Measurements from ENCODE around the gene TTC33.
"Not testable (repeated sequence)": the region's sequence is repeated elsewhere in the genome, so short reads cannot be mapped to it uniquely, and the experiment has no call there.

Gene TTC33

DNA sequence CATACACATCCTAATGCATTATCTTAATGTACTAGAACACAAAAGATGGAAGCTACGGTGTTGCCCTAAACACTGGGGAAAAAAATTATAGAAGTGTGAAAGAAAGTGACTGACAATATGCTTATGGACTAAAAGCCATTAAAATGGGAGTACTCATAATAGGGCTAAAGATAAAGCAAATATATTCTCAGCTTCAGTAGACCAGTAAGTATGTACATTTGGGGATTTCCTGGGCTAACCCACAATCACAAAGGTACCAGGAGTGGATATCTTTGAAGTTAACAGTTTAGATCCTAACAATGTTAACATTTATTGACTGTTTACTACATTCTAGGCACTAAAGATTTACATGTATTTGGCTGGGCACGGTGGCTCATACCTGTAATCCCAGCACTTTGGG lies 39.2 kb downstream of the TTC33 start:
- no peak for DNase-seq (ENCODE audit: low spot score)

DNA sequence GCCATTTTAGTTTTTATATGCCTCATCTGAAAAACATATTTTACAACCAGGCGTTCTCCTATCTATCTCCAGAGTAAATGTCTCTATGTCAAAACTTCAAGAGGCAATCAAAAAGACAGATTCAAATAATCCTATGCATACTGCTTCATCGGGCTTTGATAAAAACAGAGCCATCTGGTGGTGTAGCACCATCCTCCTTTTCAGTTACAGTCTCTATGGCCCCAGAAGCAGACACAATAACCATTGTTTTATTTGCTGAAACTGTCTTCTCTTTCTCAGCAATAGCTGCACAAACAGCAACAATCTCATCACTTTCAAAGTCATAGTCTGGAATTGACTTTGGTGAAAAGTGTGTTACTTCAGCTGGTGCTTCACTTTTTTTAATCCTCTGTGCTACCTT lies 39.8 kb downstream of the TTC33 start:
- DNase-seq (ENCODE audit: low spot score) = no peak

DNA sequence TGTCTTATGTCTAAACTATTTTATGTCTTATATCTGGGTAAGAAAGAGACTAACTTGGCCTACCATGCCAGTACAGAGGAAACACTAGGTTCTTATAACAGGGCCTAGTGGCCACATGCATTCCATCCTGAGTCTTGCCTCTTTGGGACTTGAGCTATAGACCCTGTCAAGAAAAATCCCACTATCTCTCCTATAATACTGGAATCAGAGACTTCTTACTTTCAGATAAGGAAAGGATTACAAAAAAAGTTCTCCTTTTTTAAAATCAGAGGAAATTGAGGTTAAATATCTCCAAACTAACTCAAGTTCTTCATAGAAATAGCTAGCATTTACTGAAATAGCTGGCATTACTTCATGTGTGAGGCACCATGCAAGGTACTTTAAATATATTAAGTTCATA lies 41.8 kb downstream of the TTC33 start:
- no peak for DNase-seq (ENCODE audit: low spot score)

DNA sequence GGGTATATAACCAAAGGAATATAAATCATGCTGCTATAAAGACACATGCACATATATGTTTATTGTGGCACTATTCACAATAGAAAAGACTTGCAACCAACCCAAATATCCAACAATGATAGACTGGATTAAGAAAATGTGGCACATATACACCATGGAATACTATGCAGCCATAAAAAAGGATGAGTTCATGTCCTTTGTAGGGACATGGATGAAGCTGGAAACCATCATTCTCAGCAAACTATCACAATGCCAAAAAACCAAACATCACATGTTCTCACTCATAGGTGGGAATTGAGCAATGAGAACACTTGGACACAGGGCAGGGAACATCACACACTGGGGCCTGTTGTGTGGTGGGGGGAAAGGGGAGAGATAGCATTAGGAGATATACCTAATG lies 45.2 kb downstream of the TTC33 start:
- DNase-seq (ENCODE audit: low spot score) = not testable (repeated sequence)

DNA sequence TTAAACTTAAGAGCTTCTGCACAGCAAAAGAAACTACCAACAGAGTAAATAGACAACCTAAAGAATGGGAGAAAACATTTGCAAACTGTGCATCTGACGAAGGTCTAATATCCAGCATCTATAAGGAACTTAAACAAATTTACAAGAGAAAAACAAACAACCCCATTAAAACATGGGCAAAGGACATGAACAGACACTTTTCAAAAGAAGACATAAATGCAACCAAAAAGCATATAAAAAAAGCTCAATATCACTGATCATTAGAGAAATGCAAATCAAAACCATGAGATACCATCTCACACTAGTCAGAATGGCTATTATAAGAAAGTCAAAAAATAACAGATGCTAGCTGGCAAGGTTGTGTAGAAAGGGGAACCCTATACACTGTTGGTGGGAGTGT lies 50.3 kb downstream of the TTC33 start:
- not testable (repeated sequence) for DNase-seq (ENCODE audit: low spot score)

DNA sequence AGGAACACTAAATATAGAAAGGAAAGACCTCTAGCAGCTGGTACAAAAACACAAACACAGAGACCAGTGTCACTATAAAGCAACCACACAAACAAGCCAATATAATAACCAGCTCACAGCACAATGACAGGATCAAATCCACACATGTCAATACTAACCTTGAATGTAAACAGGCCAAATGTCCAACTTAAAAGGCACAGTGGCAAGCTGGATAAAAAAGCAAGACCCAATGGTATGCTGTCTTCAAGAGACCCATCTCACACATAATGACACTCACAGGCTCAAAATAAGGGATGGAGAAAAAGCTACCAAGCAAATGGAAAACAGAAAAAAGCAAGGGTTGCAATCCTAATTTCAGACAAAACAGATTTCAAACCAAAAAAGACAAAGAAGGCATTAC lies 53.7 kb downstream of the TTC33 start:
- not testable (repeated sequence) for DNase-seq (ENCODE audit: low spot score)

DNA sequence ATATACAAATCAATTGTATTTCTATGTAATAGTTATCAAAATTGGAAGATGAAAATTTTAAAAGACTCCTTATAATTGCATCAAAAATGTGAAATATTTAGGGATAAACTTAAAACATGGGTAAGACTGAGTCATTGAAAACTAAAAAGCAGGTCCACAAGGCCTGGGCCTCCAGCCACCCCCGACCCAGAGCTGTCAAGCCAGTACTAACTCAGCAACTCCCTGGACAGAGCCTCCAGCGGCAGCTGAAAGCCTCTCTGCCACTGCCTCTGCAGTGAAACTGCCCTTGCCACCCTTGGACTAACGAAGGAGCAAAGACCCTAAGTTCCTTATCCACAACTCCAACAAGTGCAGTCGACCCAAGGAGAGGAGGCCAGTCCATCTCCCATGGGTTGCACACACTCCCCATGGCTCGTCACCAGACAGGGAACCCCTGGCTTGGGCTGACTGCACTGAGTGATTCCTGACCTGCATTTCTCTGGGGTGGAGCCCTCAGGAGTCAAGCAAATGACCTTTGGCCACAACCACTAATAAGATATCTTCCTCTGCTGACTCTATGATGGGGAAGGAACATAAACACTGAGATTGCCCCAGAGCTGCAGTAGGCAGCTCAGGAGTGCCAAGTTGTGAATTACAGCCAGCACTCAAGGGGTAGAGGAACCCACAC lies 55.5 kb downstream of the TTC33 start:
- no peak for DNase-seq (ENCODE audit: low spot score)

DNA sequence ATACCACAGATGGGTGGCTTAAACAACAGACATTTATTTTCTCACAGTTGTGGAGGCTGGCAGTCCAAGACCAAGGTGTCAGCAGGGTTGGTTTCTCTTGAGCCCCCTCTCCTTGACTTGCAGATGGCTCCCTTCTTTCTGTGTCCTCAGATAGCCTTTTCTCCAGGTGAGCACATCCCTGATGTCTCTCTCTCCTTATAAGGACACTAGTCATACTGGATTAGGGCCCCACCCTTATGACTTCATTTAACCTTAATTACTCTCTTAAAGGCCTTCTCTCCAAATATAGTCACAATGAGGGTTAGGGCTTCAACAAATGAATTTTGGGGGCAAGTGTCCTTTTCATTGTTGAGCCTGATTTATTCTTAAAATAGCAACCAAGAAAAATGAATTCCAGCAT lies 61.3 kb downstream of the TTC33 start:
- no peak for DNase-seq (ENCODE audit: low spot score)

DNA sequence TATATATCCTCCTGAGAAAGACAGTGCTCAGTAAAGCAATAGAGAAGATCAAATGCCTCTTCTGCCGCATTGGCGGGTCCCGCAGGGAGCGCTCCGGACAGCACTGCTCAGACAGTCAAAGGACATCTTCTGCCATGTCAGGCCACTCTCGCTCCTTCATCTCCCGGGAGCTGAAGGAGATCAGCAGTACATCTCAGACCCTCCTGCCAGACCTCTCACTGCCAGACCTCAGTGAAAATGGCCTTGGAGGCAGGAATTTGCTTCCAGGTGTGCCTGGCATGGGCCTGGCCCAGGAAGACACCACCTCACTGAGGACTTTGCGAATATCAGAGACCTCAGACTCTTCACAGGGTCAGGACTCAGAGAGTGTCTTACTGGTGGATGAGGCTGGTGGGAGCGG lies 63.9 kb downstream of the TTC33 start:
- no peak for DNase-seq (ENCODE audit: low spot score)

DNA sequence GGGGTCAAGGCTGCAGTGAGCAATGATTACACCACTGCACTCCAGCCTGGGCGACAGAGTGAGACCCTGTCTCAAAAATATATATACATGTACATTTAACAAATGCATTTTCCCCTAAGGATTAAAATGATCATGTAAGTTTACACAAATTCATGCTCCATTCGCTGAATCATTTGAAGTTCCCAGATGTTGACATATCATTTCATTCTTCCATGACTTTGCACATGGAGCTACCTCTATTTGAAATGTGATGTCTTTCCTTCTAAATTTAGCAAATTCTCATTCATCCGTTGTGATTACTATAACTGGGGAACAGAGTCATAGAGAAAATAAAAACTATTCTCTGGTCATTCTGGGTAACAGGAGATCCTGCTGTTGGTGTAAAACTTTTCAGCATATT lies 65.5 kb downstream of the TTC33 start:
- DNase-seq (ENCODE audit: low spot score) = no peak

DNA sequence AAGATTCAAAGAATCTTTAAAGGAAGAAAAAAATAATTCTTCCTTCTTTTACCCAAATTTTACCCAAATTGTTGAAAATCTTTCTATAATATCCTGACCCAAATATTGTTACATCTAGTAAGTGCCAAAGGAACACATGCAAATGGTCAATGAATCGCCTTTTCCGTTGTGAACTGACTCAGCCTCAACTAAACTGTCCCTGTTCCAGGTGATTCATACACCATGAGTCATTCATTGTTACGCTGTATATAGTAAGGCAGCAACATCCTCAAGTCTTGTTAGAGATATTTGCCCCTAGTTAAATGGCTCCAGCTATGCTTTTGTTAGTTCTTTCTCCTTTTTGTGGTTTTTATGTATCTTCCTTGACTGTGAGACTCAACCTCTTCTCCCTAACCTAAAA lies 66.3 kb downstream of the TTC33 start:
- peak; percentile 80 for DNase-seq (ENCODE audit: low spot score)

DNA sequence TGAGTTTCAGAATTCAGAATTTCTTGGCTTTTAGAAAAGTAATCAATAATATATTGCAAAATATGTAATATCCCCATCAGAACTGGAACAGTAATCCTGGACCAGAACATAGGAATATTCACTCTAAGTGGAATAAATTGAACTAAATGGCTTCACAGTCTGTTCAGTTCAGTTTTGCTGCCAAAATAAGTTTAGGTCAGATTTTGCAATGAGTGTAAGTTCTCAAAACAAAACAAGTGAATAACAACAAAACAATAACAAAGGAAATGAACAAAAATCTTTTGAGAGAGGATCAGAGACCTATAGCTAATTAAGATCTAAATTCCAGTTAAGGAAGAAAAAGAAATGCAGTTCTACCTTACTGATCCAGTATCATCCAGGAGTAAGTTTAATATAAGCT lies 66.8 kb downstream of the TTC33 start:
- no peak for DNase-seq (ENCODE audit: low spot score)

DNA sequence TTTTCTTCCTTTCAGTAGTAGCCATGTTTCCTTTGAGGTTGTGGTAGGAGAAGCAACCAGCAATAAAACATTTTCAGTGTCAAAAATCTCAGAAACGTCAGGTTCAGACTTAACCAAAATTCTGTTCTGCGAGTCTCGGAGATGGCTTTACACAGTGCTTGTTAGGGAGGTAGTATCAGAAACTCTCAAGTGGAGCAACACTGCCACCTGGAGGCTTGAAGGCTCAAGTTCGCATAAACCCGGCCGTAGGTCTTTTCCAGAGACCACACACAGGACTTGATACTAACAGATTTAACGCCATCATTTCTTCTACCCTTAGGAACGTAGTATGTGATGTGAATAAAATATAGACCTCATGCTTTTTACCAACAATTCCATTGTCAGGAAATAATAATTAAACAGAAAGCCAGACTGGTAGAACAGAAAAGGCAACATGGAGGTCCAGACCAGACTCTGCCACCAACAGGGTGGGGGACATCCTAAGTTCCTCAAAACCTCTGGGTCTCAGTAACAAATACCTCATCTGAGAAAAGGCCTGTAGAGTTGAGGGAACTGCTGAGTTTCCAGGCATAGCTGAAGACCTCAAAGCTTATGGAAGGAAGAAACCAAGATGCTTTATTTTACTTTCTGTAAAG lies 67.5 kb downstream of the TTC33 start:
- DNase-seq (ENCODE audit: low spot score) = peak; percentile 72

DNA sequence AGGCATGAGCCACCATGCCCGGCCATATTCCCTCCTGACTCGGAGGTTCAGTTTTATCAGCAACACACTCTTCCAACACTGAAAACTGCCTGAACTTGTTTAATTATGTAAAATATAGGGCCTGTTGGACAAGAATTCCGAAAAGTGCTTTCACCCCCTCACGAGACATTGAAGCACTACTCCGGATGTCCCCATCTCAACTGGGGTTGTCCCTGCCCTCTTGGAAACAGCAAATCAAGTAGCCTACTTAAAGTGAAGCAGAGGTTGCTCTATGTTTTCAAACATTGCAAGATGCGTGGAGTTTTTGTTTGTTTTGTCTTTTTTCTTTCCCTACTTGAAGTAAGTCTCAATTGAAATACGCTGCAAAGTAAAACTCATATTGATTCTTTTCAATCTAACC lies 68.4 kb downstream of the TTC33 start:
- no peak for DNase-seq (ENCODE audit: low spot score)

DNA sequence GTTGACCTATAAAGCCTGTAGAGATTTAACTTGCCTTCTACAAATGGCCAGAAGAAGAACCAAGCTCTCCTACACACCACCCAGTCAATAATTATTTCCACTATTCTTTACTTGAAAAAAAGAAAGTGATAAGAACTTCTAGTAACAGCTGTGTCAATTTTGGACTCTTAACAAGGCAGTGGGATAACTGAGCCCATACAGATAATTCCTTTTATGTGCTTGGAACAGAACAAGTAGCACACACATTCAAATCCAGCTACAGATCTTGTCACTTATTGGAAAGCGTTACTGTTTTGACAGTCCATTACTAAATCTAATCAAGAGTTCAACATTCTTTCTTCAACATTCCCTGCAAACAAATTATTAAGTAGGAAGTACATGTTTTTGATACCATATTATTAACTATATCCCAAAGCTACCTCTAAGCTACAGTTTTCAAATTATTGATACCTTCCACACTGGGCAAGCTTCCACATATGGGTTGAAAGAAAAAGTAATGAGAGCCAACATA lies 69.7 kb downstream of the TTC33 start:
- no peak for DNase-seq (ENCODE audit: low spot score)

DNA sequence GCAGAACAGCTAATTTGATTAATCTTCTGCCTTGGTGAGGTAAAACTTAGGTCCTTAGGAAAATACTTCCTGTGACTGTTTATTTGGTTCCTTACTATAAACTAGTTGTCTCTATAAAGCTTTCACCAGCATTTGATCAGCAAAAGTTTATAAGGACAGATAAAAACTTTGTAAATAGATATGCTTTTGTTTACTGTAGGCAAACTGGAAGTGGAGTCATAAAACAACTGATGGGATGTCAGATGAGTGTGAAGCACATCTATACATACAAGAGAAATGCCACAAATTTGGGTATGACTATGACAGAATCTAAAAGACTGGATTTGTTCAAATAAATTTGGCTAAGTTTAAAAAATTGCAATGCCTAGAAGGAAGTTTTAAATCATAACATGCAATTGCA lies 70.6 kb downstream of the TTC33 start:
- no peak for DNase-seq (ENCODE audit: low spot score)

DNA sequence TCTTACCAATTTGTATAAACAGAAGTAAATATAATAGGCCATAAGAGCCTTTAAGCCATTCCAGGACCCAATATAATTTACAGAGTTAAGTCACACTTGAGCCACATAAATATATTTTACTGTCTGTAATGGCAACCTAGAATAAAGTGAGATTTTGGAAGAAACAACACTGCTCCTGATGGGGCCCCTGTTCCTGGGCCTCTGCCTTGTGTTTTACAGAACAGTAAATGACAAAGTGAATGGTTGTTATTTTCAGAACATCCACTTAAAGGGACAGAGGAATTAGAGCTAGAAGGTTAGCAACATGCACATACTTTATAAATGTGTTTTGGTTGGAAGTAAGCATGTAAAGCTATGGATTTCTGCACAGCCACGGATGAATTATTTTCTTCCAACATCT lies 72.5 kb downstream of the TTC33 start:
- no peak for DNase-seq (ENCODE audit: low spot score)

DNA sequence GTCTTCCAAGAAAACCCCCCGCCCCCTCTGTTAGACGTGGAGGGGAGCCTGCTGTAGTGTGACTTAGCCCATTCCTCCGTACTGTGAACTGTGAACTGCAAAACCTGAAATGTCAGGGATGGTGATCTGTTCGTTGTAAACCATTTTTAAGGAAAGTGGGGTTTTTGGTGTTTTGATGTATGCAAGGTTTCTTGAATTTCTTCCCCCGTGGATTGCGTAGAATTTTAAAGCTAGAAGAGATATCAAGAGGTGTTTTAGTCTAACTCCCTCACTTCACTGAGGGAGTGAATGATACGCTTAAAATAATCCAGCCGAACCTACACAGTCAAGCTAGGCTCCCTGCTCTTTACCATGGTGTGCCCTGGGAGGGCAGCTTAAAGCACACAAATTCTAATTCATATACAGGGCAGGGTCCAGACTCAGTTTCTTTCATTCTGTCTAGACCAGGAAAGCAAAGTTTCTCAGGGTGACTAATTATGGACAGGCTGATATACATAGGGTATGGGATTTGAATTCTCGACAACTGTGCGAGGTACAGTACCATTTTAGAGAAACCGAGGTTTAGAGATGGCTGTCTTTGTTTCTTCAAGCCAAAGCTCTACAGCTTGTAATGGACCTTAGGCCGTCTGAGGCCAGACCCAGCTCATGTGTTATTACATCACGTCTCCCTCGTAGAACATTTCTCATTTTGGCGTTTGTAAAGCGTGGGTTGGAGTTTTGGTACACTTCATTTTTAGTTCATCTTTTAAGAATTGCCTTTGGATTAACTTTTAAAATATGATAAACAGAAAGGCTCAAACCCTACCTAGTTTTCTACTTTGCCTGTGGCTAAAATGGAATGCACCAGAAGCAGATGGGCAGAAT lies 73.4 kb downstream of the TTC33 start:
- no peak for DNase-seq (ENCODE audit: low spot score)

DNA sequence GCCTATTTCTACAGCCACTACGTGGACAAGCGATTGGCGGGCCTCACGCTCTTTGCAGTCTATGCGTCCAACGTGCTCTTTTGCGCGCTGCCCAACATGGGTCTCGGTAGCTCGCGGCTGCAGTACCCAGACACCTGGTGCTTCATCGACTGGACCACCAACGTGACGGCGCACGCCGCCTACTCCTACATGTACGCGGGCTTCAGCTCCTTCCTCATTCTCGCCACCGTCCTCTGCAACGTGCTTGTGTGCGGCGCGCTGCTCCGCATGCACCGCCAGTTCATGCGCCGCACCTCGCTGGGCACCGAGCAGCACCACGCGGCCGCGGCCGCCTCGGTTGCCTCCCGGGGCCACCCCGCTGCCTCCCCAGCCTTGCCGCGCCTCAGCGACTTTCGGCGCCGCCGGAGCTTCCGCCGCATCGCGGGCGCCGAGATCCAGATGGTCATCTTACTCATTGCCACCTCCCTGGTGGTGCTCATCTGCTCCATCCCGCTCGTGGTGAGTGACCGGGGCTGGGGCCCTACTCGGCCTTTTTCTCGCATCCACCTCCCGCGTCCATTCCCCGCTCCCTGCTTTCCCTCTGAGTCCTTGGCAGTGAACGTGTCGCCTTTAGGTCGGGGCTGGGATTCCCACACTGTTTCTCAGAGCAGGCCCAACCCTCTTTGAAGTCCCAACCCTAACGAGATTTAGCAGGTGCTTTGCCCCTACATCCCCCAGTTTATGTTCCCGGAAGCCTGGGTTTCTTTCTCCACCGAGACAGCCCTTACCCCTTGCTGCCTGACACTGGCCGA lies 74.2 kb downstream of the TTC33 start:
- peak; percentile 46 for DNase-seq (ENCODE audit: low spot score)

DNA sequence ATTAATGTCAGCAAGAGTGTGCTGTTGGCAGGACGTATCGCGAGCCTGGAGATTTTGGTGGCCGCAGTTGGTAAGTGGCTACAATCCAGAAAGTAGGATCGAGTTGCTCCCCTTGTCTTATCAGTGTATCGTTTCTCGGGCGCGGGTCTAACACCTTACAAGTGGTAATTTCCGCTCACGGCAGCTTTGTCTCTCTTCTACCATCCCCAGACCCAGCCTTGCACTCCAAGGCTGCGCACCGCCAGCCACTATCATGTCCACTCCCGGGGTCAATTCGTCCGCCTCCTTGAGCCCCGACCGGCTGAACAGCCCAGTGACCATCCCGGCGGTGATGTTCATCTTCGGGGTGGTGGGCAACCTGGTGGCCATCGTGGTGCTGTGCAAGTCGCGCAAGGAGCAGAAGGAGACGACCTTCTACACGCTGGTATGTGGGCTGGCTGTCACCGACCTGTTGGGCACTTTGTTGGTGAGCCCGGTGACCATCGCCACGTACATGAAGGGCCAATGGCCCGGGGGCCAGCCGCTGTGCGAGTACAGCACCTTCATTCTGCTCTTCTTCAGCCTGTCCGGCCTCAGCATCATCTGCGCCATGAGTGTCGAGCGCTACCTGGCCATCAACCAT lies 74.9 kb downstream of the TTC33 start:
- DNase-seq (ENCODE audit: low spot score) = peak; percentile 12

DNA sequence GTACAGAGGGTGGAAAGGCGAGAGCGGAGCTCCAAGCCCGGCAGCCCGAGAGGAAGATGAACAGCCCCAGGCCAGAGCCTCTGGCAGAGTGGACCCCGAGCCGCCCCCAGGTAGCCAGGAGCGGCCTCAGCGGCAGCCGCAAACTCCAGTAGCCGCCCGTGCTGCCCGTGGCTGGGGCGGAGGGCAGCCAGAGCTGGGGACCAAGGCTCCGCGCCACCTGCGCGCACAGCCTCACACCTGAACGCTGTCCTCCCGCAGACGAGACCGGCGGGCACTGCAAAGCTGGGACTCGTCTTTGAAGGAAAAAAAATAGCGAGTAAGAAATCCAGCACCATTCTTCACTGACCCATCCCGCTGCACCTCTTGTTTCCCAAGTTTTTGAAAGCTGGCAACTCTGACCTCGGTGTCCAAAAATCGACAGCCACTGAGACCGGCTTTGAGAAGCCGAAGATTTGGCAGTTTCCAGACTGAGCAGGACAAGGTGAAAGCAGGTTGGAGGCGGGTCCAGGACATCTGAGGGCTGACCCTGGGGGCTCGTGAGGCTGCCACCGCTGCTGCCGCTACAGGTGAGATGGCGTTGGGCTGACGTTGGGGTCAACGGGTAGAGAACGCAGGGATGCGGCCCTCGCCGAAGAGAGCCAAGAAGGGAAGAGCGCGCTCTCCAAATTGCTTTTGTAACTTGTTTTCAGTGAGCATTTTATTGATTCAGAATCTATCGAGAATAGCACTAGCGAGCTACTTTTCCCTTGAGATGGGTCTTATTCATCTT lies 75.7 kb downstream of the TTC33 start, which contains the start of gene PTGER4:
Gene PTGER4 (plus strand): TSS at position 3 of the 769 bp plus-strand sequence. CDS start 1,079 bp downstream, outside the sequence.
- no peak for DNase-seq (ENCODE audit: low spot score)
